ENCODE measurements around the gene BRF1. TPM values are rescaled to one million over a fixed set of nuclear protein-coding genes. Genes with fewer than 3 reads are reported as not detected.
A peak's percentile ranks its signal among the peaks of the same experiment; 100 is the strongest.

The BRF1 gene
- total RNA-seq, 1 experiment from 2014 or later = 26.4 TPM

DNA sequence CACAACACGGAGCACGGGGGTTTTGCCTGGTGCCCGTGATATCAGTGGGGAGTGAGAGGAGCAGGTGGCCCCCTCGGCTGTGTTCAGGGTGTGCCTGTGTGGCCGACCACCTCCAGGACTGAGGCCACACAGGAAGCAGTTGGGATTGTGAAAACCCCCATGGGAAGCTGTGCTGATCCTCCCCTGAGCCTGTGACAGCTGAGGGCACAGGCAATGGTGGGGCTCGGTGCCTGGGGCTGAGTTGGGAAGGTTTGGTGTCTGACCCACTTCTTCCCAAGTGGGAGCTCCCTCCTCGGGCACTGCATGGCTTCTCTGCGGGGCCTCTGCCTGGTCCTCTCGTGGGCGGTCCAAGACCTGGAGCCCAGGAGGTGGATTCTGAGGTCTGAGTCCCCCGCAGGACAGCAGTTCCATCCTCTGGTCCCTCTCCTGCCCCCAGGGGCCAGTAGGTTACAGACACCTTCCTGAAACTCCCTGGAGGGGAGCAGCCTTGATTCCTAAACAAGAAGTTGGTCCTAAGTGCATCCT is 31.6 kb upstream of the BRF1 start (continued):
- no peak for TF ChIP-seq IRF2 (CRISPR knock-in tag; IDR thresholded peaks at IDR 0.05; ENCODE audit: borderline replicate concordance, low read depth)
- TF ChIP-seq, protein P1, sequence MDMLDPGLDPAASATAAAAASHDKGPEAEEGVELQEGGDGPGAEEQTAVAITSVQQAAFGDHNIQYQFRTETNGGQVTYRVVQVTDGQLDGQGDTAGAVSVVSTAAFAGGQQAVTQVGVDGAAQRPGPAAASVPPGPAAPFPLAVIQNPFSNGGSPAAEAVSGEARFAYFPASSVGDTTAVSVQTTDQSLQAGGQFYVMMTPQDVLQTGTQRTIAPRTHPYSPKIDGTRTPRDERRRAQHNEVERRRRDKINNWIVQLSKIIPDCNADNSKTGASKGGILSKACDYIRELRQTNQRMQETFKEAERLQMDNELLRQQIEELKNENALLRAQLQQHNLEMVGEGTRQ (CRISPR knock-in tag; IDR thresholded peaks at IDR 0.05) = no peak

DNA sequence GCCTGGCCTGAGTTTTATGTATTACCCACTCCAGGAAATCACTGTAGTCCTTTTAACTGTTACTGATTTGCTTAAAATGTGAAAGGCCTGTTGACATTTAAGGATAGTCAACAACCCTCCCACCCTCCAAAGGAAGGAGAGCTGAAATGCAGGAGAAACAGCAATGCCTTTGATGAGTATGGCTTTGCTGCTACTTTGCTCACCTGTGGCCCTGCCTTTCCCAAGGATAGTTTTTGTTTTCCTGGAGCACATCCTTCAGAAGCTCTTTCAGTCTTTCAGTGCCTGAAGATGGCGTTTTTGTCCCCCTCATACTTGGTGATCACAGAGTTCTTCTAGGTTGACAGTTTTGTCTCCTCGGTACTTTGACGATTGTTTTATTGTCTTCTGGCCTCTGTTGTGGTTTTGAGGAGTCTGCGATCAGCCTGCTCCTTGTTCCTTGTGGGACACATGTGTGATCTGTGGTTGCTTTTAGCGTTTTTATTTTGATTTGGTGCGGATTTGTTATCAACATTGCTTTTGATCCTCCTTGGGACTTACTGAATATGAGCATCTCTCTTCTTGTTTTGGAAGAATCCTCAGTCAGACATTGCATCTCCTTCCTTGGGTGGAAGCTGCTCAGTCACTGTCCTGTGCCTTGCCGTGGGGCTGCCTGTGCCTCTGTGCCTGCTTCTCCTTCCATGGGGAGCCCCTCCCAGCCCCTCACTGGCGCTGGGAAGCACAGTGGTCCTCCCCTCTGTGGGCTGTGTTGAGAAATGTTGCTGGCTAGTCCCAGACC is 31.0 kb upstream of the BRF1 start:
- CTCF ChIA-PET = interaction anchor here (1.3 kb wide), 1 partner anchor 20 kb away, joined by 3 read pairs; no protein-coding TSS in a partner anchor

DNA sequence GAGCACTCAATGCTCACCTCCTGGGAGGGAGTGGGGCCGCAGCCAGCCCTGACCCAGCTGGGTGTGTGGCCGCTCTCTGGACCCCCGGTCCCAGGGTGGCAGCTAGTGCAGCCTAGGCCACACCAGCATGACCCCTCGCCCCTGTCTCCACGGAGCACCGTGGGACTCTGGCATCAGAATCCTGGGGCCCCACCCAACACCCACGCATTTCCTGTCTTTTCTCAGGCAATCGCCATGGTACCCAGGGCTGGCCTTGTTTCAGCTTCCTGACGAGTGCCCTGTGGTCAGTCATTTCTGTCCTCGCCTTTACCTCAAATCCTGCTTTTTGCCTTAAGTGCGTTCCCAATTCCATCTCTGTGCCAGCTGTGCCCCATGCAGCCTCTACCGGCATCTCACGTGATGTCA is 29.7 kb upstream of the BRF1 start:
- POLR2A ChIA-PET = interaction anchor here (1.0 kb wide), 1 partner anchor 103 kb away, joined by 3 read pairs; no protein-coding TSS in a partner anchor
- Mint-ChIP-seq H3K27ac (no peak overlapping the region), H3K9me3 (no peaks in the 10 kb centered on the region), H3K27me3 (ENCODE audit: low read depth) (no peaks in the 10 kb centered on the region), H3K4me3 (no peak overlapping the region), H3K4me1 (peaks cover 52% of the 10 kb centered on the region), H3K36me3 (no peaks in the 10 kb centered on the region)
- no peak for ATAC-seq
- CTCF ChIA-PET = interaction anchor here (1.1 to 1.5 kb wide), 2 partner anchors 22 to 39 kb away, joined by 4 read pairs; no protein-coding TSS in a partner anchor
- no peak for DNase-seq (ENCODE audit: low spot score)
- TF ChIP-seq ZNF121 (CRISPR knock-in tag; IDR thresholded peaks at IDR 0.05) (peak; percentile 63; the same call in 1 of the 2 replicates), NR1H2 (CRISPR knock-in tag; IDR thresholded peaks at IDR 0.05) (no peak), SMAD3 (CRISPR knock-in tag; IDR thresholded peaks at IDR 0.05; ENCODE audit: borderline replicate concordance) (no peak)
- TF ChIP-seq, protein P2, sequence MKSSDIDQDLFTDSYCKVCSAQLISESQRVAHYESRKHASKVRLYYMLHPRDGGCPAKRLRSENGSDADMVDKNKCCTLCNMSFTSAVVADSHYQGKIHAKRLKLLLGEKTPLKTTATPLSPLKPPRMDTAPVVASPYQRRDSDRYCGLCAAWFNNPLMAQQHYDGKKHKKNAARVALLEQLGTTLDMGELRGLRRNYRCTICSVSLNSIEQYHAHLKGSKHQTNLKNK (CRISPR knock-in tag; IDR thresholded peaks at IDR 0.05) = no peak

More for the DNA sequence above, 31.0 kb upstream of the BRF1 start:
- H3K4me1 Mint-ChIP-seq = peaks cover 42% of the 10 kb centered on the region
- H3K9me3 Mint-ChIP-seq = no peaks in the 10 kb centered on the region
- H3K27me3 Mint-ChIP-seq (ENCODE audit: low read depth) = no peaks in the 10 kb centered on the region
- DNase-seq (ENCODE audit: low spot score) (no peak), ATAC-seq (no peak)
- TF ChIP-seq TCF7 (CRISPR knock-in tag; IDR thresholded peaks at IDR 0.05; ENCODE audit: low read depth) = no peak
- no peak for TF ChIP-seq RORB (CRISPR knock-in tag; IDR thresholded peaks at IDR 0.05)
- TF ChIP-seq NR1H2 (CRISPR knock-in tag; IDR thresholded peaks at IDR 0.05) = no peak
- TF ChIP-seq SP1 (CRISPR knock-in tag; conservative IDR thresholded peaks at IDR 0.05) = no peak
- TF ChIP-seq ZNF671 (CRISPR knock-in tag; IDR thresholded peaks at IDR 0.05) = no peak
- TF ChIP-seq FOXK1 (CRISPR knock-in tag; IDR thresholded peaks at IDR 0.05) = no peak
- no peak for TF ChIP-seq MXD4 (CRISPR knock-in tag; IDR thresholded peaks at IDR 0.05; ENCODE audit: borderline replicate concordance)
- POLR2A ChIA-PET = no interaction called here
- H3K4me3 Mint-ChIP-seq = no peak overlapping the region
- peaks cover 2% of the 10 kb centered on the region; the same call in 1 of the 2 replicates for H3K36me3 Mint-ChIP-seq
- 0 out of 2 replicates have a peak overlapping the region, but pooled peaks have one; percentile 12 for H3K27ac Mint-ChIP-seq

DNA sequence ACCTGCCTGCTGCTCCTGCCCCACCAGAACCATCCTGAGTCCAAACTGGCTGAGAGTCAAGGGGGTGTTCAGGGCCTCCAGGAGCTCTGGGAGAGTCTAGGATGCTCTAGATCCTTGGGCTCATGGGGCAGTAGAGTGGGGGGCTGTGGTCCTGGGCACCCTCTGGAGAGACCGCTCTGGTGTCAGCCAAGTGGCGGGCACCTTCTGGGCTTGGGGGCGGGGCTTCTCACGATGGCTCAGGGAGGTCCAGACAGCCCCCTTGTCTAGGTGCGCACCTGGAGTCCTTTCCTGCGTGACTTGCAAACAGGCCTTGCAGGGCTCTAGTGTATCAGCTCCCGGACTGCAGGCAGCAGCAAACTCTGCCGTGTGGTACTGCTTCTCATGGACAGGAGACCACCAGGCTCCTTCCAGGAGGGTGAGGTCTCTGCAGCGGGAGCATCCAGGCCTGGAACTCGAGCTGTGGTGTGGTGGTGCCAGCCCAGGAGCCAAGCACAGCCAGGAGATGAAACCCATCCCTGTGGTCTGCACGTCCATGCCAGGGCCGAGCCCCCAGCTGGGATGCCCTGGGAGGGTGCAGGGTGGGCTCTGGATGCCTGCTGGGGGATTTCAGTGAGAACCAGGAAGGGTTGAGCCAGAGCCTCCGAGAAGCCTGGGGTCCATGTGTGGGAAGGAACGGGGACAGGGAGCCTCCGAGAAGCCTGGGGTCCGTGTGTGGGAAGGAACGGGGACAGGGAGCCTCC is 28.8 kb upstream of the BRF1 start:
- ChIA-PET POLR2A (no interaction called here), CTCF (interaction anchor here (0.6 to 1.8 kb wide), 5 partner anchors 23 to 180 kb away, joined by 3 to 7 read pairs (median 4); no protein-coding TSS in a partner anchor)
- no peaks in the 10 kb centered on the region for H3K9me3 Mint-ChIP-seq
- DNase-seq (ENCODE audit: low spot score) = no peak
- H3K27ac Mint-ChIP-seq = peak overlapping the region; percentile 45; the same call in 1 of the 2 replicates
- H3K27me3 Mint-ChIP-seq (ENCODE audit: low read depth) = no peaks in the 10 kb centered on the region
- no peak for ATAC-seq
- peaks cover 56% of the 10 kb centered on the region for H3K4me1 Mint-ChIP-seq
- no peaks in the 10 kb centered on the region for H3K36me3 Mint-ChIP-seq
- no peak overlapping the region for H3K4me3 Mint-ChIP-seq
- TF ChIP-seq FOXP1 (CRISPR knock-in tag; IDR thresholded peaks at IDR 0.05; ENCODE audit: borderline replicate concordance) (no peak), ZNF416 (CRISPR knock-in tag; IDR thresholded peaks at IDR 0.05) (no peak), NR3C1 (CRISPR knock-in tag; conservative IDR thresholded peaks at IDR 0.05; ENCODE audit: low read depth) (no peak), MXD4 (CRISPR knock-in tag; IDR thresholded peaks at IDR 0.05; ENCODE audit: borderline replicate concordance) (no peak), TP53 (CRISPR knock-in tag; IDR thresholded peaks at IDR 0.05) (no peak), CBFB (CRISPR knock-in tag; IDR thresholded peaks at IDR 0.05; ENCODE audit: low read depth) (no peak), KAT7 (CRISPR knock-in tag; IDR thresholded peaks at IDR 0.05; ENCODE audit: borderline replicate concordance) (no peak), FOXK1 (CRISPR knock-in tag; IDR thresholded peaks at IDR 0.05) (no peak), ZNF396 (CRISPR knock-in tag; IDR thresholded peaks at IDR 0.05; ENCODE audit: borderline replicate concordance) (no peak)
- TF ChIP-seq, protein P3, sequence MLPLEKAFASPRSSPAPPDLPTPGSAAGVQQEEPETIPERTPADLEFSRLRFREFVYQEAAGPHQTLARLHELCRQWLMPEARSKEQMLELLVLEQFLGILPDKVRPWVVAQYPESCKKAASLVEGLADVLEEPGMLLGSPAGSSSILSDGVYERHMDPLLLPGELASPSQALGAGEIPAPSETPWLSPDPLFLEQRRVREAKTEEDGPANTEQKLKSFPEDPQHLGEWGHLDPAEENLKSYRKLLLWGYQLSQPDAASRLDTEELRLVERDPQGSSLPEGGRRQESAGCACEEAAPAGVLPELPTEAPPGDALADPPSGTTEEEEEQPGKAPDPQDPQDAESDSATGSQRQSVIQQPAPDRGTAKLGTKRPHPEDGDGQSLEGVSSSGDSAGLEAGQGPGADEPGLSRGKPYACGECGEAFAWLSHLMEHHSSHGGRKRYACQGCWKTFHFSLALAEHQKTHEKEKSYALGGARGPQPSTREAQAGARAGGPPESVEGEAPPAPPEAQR (CRISPR knock-in tag; IDR thresholded peaks at IDR 0.05) = no peak
- TF ChIP-seq, protein P4, sequence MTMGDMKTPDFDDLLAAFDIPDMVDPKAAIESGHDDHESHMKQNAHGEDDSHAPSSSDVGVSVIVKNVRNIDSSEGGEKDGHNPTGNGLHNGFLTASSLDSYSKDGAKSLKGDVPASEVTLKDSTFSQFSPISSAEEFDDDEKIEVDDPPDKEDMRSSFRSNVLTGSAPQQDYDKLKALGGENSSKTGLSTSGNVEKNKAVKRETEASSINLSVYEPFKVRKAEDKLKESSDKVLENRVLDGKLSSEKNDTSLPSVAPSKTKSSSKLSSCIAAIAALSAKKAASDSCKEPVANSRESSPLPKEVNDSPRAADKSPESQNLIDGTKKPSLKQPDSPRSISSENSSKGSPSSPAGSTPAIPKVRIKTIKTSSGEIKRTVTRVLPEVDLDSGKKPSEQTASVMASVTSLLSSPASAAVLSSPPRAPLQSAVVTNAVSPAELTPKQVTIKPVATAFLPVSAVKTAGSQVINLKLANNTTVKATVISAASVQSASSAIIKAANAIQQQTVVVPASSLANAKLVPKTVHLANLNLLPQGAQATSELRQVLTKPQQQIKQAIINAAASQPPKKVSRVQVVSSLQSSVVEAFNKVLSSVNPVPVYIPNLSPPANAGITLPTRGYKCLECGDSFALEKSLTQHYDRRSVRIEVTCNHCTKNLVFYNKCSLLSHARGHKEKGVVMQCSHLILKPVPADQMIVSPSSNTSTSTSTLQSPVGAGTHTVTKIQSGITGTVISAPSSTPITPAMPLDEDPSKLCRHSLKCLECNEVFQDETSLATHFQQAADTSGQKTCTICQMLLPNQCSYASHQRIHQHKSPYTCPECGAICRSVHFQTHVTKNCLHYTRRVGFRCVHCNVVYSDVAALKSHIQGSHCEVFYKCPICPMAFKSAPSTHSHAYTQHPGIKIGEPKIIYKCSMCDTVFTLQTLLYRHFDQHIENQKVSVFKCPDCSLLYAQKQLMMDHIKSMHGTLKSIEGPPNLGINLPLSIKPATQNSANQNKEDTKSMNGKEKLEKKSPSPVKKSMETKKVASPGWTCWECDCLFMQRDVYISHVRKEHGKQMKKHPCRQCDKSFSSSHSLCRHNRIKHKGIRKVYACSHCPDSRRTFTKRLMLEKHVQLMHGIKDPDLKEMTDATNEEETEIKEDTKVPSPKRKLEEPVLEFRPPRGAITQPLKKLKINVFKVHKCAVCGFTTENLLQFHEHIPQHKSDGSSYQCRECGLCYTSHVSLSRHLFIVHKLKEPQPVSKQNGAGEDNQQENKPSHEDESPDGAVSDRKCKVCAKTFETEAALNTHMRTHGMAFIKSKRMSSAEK (CRISPR knock-in tag; IDR thresholded peaks at IDR 0.05; ENCODE audit: borderline replicate concordance) = no peak

All from WTC11 (cell line).